Measurements from ENCODE around the gene NTNG1.

DNA sequence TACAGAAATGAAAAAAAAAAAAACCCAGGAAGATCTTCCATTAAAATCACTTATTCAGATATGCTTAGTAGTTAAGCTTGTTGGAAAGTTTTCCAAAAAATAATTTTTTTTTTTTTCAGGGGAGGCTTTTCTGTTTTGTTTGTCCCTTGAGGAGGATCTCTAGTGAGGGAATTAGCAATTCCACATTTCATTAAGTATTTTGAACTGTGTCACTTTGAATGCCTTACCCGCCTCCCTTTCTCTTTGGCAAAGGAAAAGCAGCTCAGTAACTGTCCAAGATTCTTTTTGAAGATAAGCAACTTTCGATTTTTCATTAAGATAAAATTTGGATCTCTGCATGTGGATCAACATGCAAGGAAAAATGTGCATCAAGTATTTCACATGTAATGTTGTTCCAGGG is 1.8 kb downstream of the NTNG1 start:
- TF ChIP-seq, protein P1, sequence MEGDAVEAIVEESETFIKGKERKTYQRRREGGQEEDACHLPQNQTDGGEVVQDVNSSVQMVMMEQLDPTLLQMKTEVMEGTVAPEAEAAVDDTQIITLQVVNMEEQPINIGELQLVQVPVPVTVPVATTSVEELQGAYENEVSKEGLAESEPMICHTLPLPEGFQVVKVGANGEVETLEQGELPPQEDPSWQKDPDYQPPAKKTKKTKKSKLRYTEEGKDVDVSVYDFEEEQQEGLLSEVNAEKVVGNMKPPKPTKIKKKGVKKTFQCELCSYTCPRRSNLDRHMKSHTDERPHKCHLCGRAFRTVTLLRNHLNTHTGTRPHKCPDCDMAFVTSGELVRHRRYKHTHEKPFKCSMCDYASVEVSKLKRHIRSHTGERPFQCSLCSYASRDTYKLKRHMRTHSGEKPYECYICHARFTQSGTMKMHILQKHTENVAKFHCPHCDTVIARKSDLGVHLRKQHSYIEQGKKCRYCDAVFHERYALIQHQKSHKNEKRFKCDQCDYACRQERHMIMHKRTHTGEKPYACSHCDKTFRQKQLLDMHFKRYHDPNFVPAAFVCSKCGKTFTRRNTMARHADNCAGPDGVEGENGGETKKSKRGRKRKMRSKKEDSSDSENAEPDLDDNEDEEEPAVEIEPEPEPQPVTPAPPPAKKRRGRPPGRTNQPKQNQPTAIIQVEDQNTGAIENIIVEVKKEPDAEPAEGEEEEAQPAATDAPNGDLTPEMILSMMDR (IDR thresholded peaks at IDR 0.05): no peak
- no peak for TF ChIP-seq POLR2A (IDR thresholded peaks at IDR 0.05)
- TF ChIP-seq POLR2AphosphoS5 (IDR thresholded peaks at IDR 0.05): no peak
- no peak for TF ChIP-seq EP300 (IDR thresholded peaks at IDR 0.05)

Data from suprapubic skin (tissue), 4 donors.